Osteocyte (in vitro differentiated cells): ENCODE data around the gene METRNL. TPM values are rescaled to one million over a fixed set of nuclear protein-coding genes. Genes with fewer than 3 reads are reported as not detected.

Experiments
- DNase-seq: peaks from one replicate; pipeline ENCODE4 v3.0.0; 2021; ENCODE audit warnings: mixed read lengths; ENCODE audit not compliant: unreplicated experiment; ENCODE audit errors: extremely low spot score
- H3K27ac Mint-ChIP-seq: one replicate; pipeline ENCODE4 v1.8.0; 2021; ENCODE audit warnings: mild to moderate bottlenecking, mixed read lengths; ENCODE audit not compliant: unreplicated experiment
- H3K27me3 Mint-ChIP-seq: one replicate; pipeline ENCODE4 v1.8.0; 2021; ENCODE audit warnings: mixed read lengths; ENCODE audit not compliant: unreplicated experiment
- H3K36me3 Mint-ChIP-seq: one replicate; pipeline ENCODE4 v1.8.0; 2021; ENCODE audit warnings: mixed read lengths; ENCODE audit not compliant: unreplicated experiment
- H3K4me1 Mint-ChIP-seq: one replicate; pipeline ENCODE4 v1.8.0; 2021; ENCODE audit warnings: mixed read lengths; ENCODE audit not compliant: unreplicated experiment
- H3K4me3 Mint-ChIP-seq: one replicate; pipeline ENCODE4 v1.8.0; 2021; ENCODE audit warnings: mild to moderate bottlenecking, moderate library complexity, mixed read lengths; ENCODE audit not compliant: unreplicated experiment
- H3K9me3 Mint-ChIP-seq: one replicate; pipeline ENCODE4 v1.8.0; 2021; ENCODE audit warnings: mixed read lengths; ENCODE audit not compliant: unreplicated experiment
- CTCF ChIP-seq: fragments of 200-600 bp; sonication (generic); IDR thresholded peaks from 2 replicates; pipeline ENCODE4 v1.5.0; 2021; ENCODE audit warnings: antibody characterized with exemption, mild to moderate bottlenecking, moderate library complexity
- total RNA-seq: library from RNA; stranded (reverse); gene quantifications from 2 replicates; pipeline ENCODE4 v1.2.1, GENCODE V29; 2021

Gene METRNL
- total RNA-seq, 1 donor from 2014 or later: 214 TPM

- Mint-ChIP-seq H3K27ac (no peak overlapping the region), H3K4me3 (no peak overlapping the region), H3K9me3 (no peaks in the 10 kb centered on the region), H3K27me3 (peaks cover 7% of the 10 kb centered on the region), H3K36me3 (no peaks in the 10 kb centered on the region), H3K4me1 (peaks cover 33% of the 10 kb centered on the region)
- no peak for DNase-seq
- no peak for TF ChIP-seq CTCF
These were observed 35.8 kb downstream of the METRNL start for GRCh38 chr17:83115202-83115651.

- Mint-ChIP-seq H3K4me3 (no peak overlapping the region), H3K36me3 (no peaks in the 10 kb centered on the region), H3K27me3 (peaks cover 11% of the 10 kb centered on the region), H3K27ac (peak overlapping the region; percentile 31), H3K9me3 (no peaks in the 10 kb centered on the region), H3K4me1 (peaks cover 32% of the 10 kb centered on the region)
- no peak for TF ChIP-seq CTCF
- no peak for DNase-seq
These were observed 36.4 kb downstream of the METRNL start for GRCh38 chr17:83115832-83116231.

- Mint-ChIP-seq H3K9me3 (no peaks in the 10 kb centered on the region), H3K4me3 (no peak overlapping the region), H3K27ac (no peak overlapping the region), H3K36me3 (no peaks in the 10 kb centered on the region), H3K27me3 (peaks cover 11% of the 10 kb centered on the region), H3K4me1 (peaks cover 27% of the 10 kb centered on the region)
- no peak for TF ChIP-seq CTCF
- no peak for DNase-seq
These were observed 36.9 kb downstream of the METRNL start for GRCh38 chr17:83116311-83116771.

GRCh38 chr17:83116783-83117555, 37.6 kb downstream of the METRNL start:
- TF ChIP-seq CTCF: no peak
- Mint-ChIP-seq H3K9me3 (no peaks in the 10 kb centered on the region), H3K4me3 (no peak overlapping the region), H3K27ac (no peak overlapping the region), H3K27me3 (peaks cover 16% of the 10 kb centered on the region), H3K36me3 (peaks cover 1% of the 10 kb centered on the region), H3K4me1 (peaks cover 28% of the 10 kb centered on the region)
- DNase-seq: no peak

- DNase-seq: no peak
- peaks cover 24% of the 10 kb centered on the region for H3K4me1 Mint-ChIP-seq
- no peak overlapping the region for H3K27ac Mint-ChIP-seq
- H3K27me3 Mint-ChIP-seq: peaks cover 21% of the 10 kb centered on the region
- no peaks in the 10 kb centered on the region for H3K9me3 Mint-ChIP-seq
- TF ChIP-seq CTCF: no peak
- no peak overlapping the region for H3K4me3 Mint-ChIP-seq
- H3K36me3 Mint-ChIP-seq: peaks cover 4% of the 10 kb centered on the region
These were observed 38.2 kb downstream of the METRNL start for GRCh38 chr17:83117583-83117982.
